HG03565 (cell line): ENCODE measurements around the gene FAM240A.

Experiments
- ATAC-seq: cut with Tn5 transposase; IDR thresholded peaks from one replicate; pipeline ENCODE4 v1.9.1; 2021; ENCODE audit warnings: mild to moderate bottlenecking, moderate library complexity; ENCODE audit not compliant: unreplicated experiment

FAM240A gene

GRCh38 chr3:46619845-46620778 lies 7.8 kb downstream of the FAM240A start:
- no peak for ATAC-seq

GRCh38 chr3:46624533-46624932 lies 12.2 kb downstream of the FAM240A start:
- ATAC-seq, result no peak

GRCh38 chr3:46624975-46625490 lies 12.7 kb downstream of the FAM240A start:
- no peak for ATAC-seq

DNA sequence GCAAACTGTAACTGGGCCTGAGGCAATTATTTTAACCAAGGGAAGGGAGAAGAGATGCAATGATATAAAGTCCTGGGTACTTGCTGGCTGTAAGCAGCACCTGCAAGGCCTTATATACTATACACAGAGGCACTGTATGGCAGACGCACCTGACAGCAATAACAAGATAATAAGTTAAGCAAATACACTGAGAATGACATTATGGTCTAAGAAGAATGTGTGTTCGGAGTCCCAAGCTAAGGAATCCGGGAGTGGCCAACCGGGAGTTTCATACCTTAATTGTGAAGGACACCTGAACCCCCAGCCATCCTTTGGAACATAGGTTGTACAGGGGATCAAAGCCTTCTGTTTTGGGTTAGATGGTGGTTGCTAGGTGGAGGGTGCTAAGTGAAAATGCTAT lies 13.7 kb downstream of the FAM240A start:
- ATAC-seq, result no peak

DNA sequence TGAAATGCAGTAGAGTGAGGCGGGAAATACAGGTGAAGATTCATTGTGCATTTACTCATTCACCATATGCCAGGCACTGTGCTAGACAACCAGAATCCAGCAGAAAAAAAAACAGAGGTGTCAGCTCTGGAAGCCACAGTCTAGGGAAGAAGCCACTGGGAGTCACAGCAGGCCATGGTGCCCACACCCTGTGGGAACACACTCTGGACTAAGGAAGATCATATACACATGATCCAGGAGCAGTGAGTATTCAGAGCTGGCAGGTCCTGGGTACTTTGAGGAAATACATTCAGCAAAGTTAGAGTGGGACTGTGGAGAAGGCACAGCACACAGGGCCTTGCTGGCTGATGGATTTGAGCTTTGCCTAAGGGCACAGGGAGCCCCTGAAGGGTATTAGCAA lies 14.8 kb downstream of the FAM240A start:
- no peak for ATAC-seq

GRCh38 chr3:46628901-46629369 lies 16.6 kb downstream of the FAM240A start:
- ATAC-seq, result no peak

- no peak for ATAC-seq
Measured at GRCh38 chr3:46629551-46630517, 17.5 kb downstream of the FAM240A start.

DNA sequence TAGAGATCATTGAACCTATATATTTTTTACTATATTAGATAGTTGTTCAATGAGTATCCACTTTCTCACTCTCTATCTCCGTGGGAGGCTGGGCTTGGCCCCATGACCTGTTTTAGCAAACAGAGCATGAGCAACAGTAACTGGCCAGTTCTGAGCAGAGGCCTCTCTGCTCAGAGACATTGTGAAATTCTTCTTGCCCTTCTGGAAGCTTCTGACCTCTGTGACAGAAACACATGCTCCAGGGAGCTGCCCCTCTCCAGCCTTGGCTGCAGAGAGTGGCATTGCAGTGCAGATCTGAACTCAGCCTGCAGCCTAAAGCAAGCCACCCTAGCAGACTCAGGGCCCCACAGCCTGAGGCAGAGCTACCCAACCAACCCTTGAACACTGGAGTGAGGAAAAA lies 20.5 kb downstream of the FAM240A start:
- no peak for ATAC-seq

GRCh38 chr3:46634856-46635255 lies 22.5 kb downstream of the FAM240A start:
- no peak for ATAC-seq

DNA sequence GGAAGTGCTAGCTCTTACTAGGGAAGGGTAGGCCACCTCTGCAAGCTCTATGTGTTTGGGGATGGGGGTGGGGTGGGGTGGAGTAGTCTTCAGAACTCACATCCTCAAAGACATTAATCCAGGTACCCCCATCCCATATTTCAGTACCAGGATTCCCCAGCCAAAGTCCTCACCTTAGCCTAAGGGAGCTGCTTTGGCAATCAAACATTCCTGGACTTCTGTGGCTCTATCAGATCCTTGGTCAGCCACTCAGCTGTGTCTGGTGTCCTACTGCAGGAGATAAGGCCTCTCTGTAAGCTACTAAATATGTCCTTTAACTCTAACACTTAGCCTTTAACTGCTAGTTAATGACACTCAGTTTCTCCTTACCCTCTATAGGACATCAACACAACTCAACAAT lies 26.9 kb downstream of the FAM240A start:
- ATAC-seq, result no peak

- ATAC-seq, result no peak
Measured at GRCh38 chr3:46640927-46641326, 28.6 kb downstream of the FAM240A start.

GRCh38 chr3:46642971-46643370 lies 30.6 kb downstream of the FAM240A start:
- no peak for ATAC-seq

GRCh38 chr3:46643701-46644100 lies 31.4 kb downstream of the FAM240A start:
- no peak for ATAC-seq

GRCh38 chr3:46646700-46647099 lies 34.4 kb downstream of the FAM240A start:
- ATAC-seq, result no peak

DNA sequence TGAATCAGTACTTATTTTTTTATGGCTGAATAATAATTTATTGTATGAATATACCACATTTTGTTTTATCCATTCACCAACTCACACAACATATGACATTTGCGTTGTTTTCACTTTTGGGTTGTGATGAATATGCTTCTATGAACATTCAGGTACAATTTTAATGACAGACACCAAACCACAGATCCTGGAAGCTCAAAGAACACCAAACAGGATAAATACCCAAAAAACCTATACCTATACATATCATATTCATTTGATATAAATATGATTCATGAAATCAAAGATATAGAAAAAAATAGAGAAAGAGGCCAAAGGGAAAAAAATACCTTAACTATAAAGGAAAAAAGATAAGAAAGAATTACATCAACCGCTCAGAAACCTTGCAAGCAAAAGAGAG lies 35.8 kb downstream of the FAM240A start:
- no peak for ATAC-seq

DNA sequence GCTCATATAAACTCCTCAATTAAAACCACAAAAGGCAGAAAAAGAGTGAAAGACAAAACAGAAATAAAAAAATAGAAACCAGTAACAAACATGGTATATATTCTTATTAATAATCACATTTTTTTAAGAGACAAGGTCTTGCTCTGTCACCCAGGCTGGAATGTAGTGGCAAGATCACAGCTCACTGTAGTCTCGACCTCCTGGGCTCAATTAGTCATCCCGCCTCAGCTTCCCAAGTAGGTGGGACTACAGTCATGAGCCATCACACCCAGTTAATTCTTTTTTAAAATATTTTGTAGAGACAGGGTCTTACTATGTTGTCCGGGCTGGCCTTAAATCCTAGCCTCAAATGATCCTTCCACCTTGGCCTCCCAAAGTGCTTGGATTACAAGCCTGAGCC lies 37.1 kb downstream of the FAM240A start:
- ATAC-seq, result no peak

- no peak for ATAC-seq
Measured at GRCh38 chr3:46651084-46651483, 38.8 kb downstream of the FAM240A start.

DNA sequence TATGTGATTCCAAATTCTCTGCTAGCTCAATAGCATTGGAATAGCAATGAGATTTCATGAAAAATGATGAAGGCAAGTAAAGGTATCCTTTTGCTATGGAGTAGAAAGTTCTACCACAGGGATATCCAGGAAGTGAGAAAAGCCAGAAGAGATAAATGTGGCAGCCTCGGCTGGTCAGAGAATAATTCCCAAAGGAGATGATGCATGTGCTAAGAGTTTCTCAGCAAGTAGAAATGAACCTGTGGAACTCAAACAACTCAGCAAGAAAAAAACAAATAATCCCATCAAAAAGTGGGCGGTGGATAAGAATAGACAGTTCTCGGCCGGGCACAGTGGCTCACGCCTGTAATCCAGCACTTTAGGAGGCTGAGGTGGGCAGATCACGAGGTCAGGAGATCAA lies 42.9 kb downstream of the FAM240A start:
- ATAC-seq, result no peak

DNA sequence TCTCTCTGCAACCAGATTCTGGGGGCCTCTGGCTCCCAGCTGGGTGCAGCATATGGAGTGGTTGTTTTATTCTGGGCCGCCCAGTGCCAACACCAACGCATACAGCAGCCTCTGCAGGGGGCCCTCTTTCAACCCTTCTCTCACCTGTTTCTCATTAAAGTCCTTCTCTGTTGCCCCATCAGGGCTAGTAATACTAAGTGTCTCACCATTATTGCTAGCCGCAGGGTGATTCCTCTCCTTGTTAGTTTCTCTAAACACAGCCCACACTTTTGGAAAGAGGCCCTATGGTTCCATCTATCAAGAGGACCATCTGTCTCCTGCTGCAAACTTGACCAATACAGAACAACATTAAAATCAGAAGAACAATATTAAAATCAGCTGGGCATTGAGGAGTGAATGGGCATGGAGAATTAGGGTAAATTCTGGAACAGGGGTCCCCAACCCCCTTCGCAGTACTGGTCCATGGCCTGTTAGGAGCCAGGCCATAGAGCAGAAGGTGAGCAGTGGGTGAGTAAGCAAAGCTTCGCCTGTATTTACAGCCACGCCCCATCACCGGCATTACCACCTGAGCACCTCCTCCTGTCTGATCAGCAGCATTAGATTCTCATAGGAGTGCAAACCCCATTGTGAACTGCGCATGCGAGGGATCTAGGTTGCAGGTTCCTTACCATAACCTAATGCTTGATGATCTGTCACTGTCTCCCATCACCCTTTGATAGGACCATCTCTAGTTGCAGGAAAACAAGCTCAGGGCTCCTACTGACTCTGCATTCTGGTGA lies 44.6 kb downstream of the FAM240A start:
- ATAC-seq, result no peak

- no peak for ATAC-seq
Measured at GRCh38 chr3:46659285-46659684, 47.0 kb downstream of the FAM240A start.

GRCh38 chr3:46660003-46660402 lies 47.7 kb downstream of the FAM240A start:
- no peak for ATAC-seq
